OCI-M2 (cell line): Measurements from ENCODE around the gene IZUMO3.
"Not testable (repeated sequence)": the region's sequence is repeated elsewhere in the genome, so short reads cannot be mapped to it uniquely, and the experiment has no call there.

Experiments
- DNase-seq: peaks from one replicate; lab custom pipeline; 2025; ENCODE audit not compliant: unreplicated experiment; lab: John Stamatoyannopoulos, UW

Gene IZUMO3

GRCh38 chr9:24545847-24546522, at the start of gene IZUMO3:
Gene IZUMO3, minus strand, starts transcription at chr9:24545897. Its CDS starts 248 bp downstream, at chr9:24545649.
- no peak for DNase-seq

GRCh38 chr9:24594234-24594850, 48.6 kb upstream of the IZUMO3 start:
- DNase-seq: no peak

GRCh38 chr9:24590432-24590831, 44.7 kb upstream of the IZUMO3 start:
- no peak for DNase-seq

GRCh38 chr9:24587883-24588282, 42.2 kb upstream of the IZUMO3 start:
- no peak for DNase-seq

- no peak for DNase-seq
These were observed 36.7 kb upstream of the IZUMO3 start for GRCh38 chr9:24582146-24583126.

GRCh38 chr9:24580005-24580404, 34.3 kb upstream of the IZUMO3 start:
- DNase-seq: not testable (repeated sequence)

GRCh38 chr9:24572406-24572805, 26.7 kb upstream of the IZUMO3 start:
- DNase-seq: no peak

GRCh38 chr9:24561957-24562356, 16.3 kb upstream of the IZUMO3 start:
- no peak for DNase-seq

- no peak for DNase-seq
These were observed 7.5 kb upstream of the IZUMO3 start for GRCh38 chr9:24553183-24553552.

- DNase-seq: no peak
These were observed 7.0 kb upstream of the IZUMO3 start for GRCh38 chr9:24552526-24553182.

GRCh38 chr9:24545285-24545684, 412 bp downstream of the IZUMO3 start:
- no peak for DNase-seq

- DNase-seq: no peak
These were observed 27.2 kb downstream of the IZUMO3 start for GRCh38 chr9:24518545-24518944.

- DNase-seq: no peak
These were observed 29.2 kb downstream of the IZUMO3 start for GRCh38 chr9:24516463-24516862.

GRCh38 chr9:24509850-24510249, 35.8 kb downstream of the IZUMO3 start:
- no peak for DNase-seq

GRCh38 chr9:24504521-24504920, 41.2 kb downstream of the IZUMO3 start:
- no peak for DNase-seq

GRCh38 chr9:24502206-24502937, 43.3 kb downstream of the IZUMO3 start:
- no peak for DNase-seq

- DNase-seq: no peak
These were observed 44.9 kb downstream of the IZUMO3 start for GRCh38 chr9:24500761-24501160.

- no peak for DNase-seq
These were observed 47.1 kb downstream of the IZUMO3 start for GRCh38 chr9:24498632-24499031.

- no peak for DNase-seq
These were observed 48.0 kb downstream of the IZUMO3 start for GRCh38 chr9:24497671-24498070.
